ENCODE data around the gene SYTL3. TPM values are rescaled to one million over a fixed set of nuclear protein-coding genes. Genes with fewer than 3 reads are reported as not detected.

The SYTL3 gene
- total RNA-seq, 1 experiment from 2014 or later = 1.8 TPM

- POLR2A ChIA-PET (ENCODE audit: unreplicated experiment) = no interaction called here
- Histone ChIP-seq H3K9me2 (replicated peaks; ENCODE audit: low read length) (no peaks in the 10 kb centered on the region), H3K9ac (ENCODE audit: low read length) (no peak overlapping the region), H3K9me3 (ENCODE audit: low read length) (no peaks in the 10 kb centered on the region), H3K27me3 (ENCODE audit: low read length) (no peaks in the 10 kb centered on the region), H3K27ac (ENCODE audit: low read length) (no peak overlapping the region), H3K36me3 (ENCODE audit: low read depth, low read length) (peaks cover 64% of the 10 kb centered on the region), H3K4me2 (ENCODE audit: low read length) (no peak overlapping the region), H3K79me2 (ENCODE audit: low read length) (peaks cover 96% of the 10 kb centered on the region), H2AFZ (ENCODE audit: low read length) (no peak overlapping the region), H3K4me1 (ENCODE audit: insufficient read depth, low read length) (peaks cover 48% of the 10 kb centered on the region), H3F3A (ENCODE audit: low read length, unreplicated experiment) (no peaks in the 10 kb centered on the region), H3K4me3 (ENCODE audit: low read length) (no peak overlapping the region), H4K20me1 (ENCODE audit: low read length) (peaks cover 87% of the 10 kb centered on the region)
- ATAC-seq = no peak
- TF ChIP-seq EZH2phosphoT487 (IDR thresholded peaks at IDR 0.05; ENCODE audit: borderline replicate concordance, low read length) (no peak), EZH2 (IDR thresholded peaks at IDR 0.05; ENCODE audit: low read length, unreplicated experiment) (no peak), CTCF (conservative IDR thresholded peaks at IDR 0.05; ENCODE audit: low read depth, low read length) (no peak)
- no TSS peak for BruUV-seq (replicated peaks)
- intact Hi-C loops (cut with micrococcal nuclease) = no loop called here
- CTCF ChIA-PET = no interaction called here
- no peak for DNase-seq
These were observed 157.9 kb downstream of the SYTL3 start for GRCh38 chr6:158807515-158808441.

DNA sequence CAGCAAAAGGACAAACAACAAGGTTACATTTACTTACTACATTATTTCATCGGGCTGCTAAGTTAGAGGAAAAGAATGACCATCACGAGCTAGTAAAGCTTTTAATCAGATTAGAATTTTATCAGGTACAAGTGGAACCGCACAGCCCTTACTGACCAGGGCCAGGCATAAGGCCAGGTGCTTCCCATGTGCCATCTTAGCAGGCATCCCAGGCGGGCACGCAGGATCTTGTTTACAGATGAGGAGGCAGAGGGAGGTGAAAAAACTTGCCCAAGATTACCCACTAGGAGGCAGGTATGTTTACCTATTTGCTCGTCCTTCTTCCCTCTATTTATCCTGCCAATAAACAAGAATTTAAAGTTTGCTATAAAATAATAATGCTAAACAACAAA lies 158.6 kb downstream of the SYTL3 start:
- DNase-seq (no peak), ATAC-seq (no peak)
- BruUV-seq (replicated peaks) = no TSS peak
- no peak overlapping the region for H3K4me2 ChIP-seq (ENCODE audit: low read length)
- H4K20me1 ChIP-seq (ENCODE audit: low read length) = peaks cover 89% of the 10 kb centered on the region
- H3K9me3 ChIP-seq (ENCODE audit: low read length) = no peaks in the 10 kb centered on the region
- no peaks in the 10 kb centered on the region for H3K27me3 ChIP-seq (ENCODE audit: low read length)
- ChIA-PET POLR2A (ENCODE audit: unreplicated experiment) (interaction anchor here (0.6 kb wide), 1 partner anchor 14 kb away, joined by 4 read pairs; no protein-coding TSS in a partner anchor), CTCF (interaction anchor here (0.6 kb wide), 1 partner anchor 61 kb away, joined by 8 read pairs; no protein-coding TSS in a partner anchor)
- H3K36me3 ChIP-seq (ENCODE audit: low read depth, low read length) = peaks cover 66% of the 10 kb centered on the region
- no peaks in the 10 kb centered on the region for H3F3A ChIP-seq (ENCODE audit: low read length, unreplicated experiment)
- peaks cover 97% of the 10 kb centered on the region for H3K79me2 ChIP-seq (ENCODE audit: low read length)
- no peak for TF ChIP-seq CTCF (conservative IDR thresholded peaks at IDR 0.05; ENCODE audit: low read depth, low read length)
- TF ChIP-seq EZH2phosphoT487 (IDR thresholded peaks at IDR 0.05; ENCODE audit: borderline replicate concordance, low read length) = no peak
- no peak for TF ChIP-seq EZH2 (IDR thresholded peaks at IDR 0.05; ENCODE audit: low read length, unreplicated experiment)
- peaks cover 44% of the 10 kb centered on the region for H3K4me1 ChIP-seq (ENCODE audit: insufficient read depth, low read length)
- H3K9me2 ChIP-seq (replicated peaks; ENCODE audit: low read length) = no peaks in the 10 kb centered on the region
- H3K27ac ChIP-seq (ENCODE audit: low read length) = no peak overlapping the region
- H3K4me3 ChIP-seq (ENCODE audit: low read length) = no peak overlapping the region
- H2AFZ ChIP-seq (ENCODE audit: low read length) = no peak overlapping the region
- intact Hi-C loops (cut with micrococcal nuclease) = no loop called here
- no peak overlapping the region for H3K9ac ChIP-seq (ENCODE audit: low read length)

All from PC-3 (cell line).